HEK293T (cell line): ENCODE results near the gene CLINT1.

Experiments used
- ARNT ChIP-seq: fragments of 450-650 bp; IDR thresholded peaks from 2 replicates; pipeline ENCODE4 v1.6.1; 2017; ENCODE audit warnings: mild to moderate bottlenecking
- CTBP1 ChIP-seq: fragments of 450-650 bp; IDR thresholded peaks from 2 replicates; pipeline ENCODE4 v1.6.1; 2016; ENCODE audit warnings: borderline replicate concordance
- ELF4 ChIP-seq: fragments of 450-650 bp; IDR thresholded peaks from 2 replicates; pipeline ENCODE4 v1.6.1; 2017; ENCODE audit warnings: antibody characterized with exemption
- FOXM1 ChIP-seq: fragments of 450-650 bp; IDR thresholded peaks from 2 replicates; pipeline ENCODE4 v1.6.1; 2017; ENCODE audit warnings: mild to moderate bottlenecking, borderline replicate concordance
- L3MBTL2 ChIP-seq: fragments of 450-650 bp; conservative IDR thresholded peaks from 2 replicates; pipeline ENCODE4 v1.6.1; 2016; ENCODE audit warnings: mild to moderate bottlenecking
- LEF1 ChIP-seq: fragments of 450-650 bp; IDR thresholded peaks from 2 replicates; pipeline ENCODE4 v1.6.1; 2017; ENCODE audit warnings: mild to moderate bottlenecking, borderline replicate concordance
- PKNOX1 ChIP-seq: fragments of 450-650 bp; IDR thresholded peaks from 2 replicates; pipeline ENCODE4 v1.6.1; 2016
- SP1 ChIP-seq: fragments of 450-650 bp; IDR thresholded peaks from 2 replicates; pipeline ENCODE4 v1.6.1; 2017
- ZNF384 ChIP-seq: fragments of 450-650 bp; IDR thresholded peaks from 2 replicates; pipeline ENCODE4 v1.6.1; 2016

- no peak for TF ChIP-seq SP1
- no peak for TF ChIP-seq LEF1
- no peak for TF ChIP-seq ELF4
- no peak for TF ChIP-seq L3MBTL2
- no peak for TF ChIP-seq CTBP1
- no peak for TF ChIP-seq ZNF384
- TF ChIP-seq ARNT: no peak
- TF ChIP-seq FOXM1: no peak
- no peak for TF ChIP-seq PKNOX1
Observed at GRCh38 chr5:157785801-157786200, 73.1 kb downstream of the CLINT1 start.
